Hepatocyte (in vitro differentiated cells): ENCODE data around the gene FAM162B. TPM values are rescaled to one million over a fixed set of nuclear protein-coding genes. Genes with fewer than 3 reads are reported as not detected.
A peak's percentile ranks its signal among the peaks of the same experiment; 100 is the strongest.

Experiments used
- DNase-seq: peaks from one replicate; pipeline ENCODE4 v3.0.0-alpha.2; 2016; ENCODE audit warnings: low spot score
- H2AFZ ChIP-seq: fragments of 200-600 bp; sonication (generic); 2 replicates; pipeline ENCODE4 v1.6.0; 2016; ENCODE audit warnings: antibody characterized with exemption, mild to moderate bottlenecking
- H3K27ac ChIP-seq: fragments of 200-600 bp; sonication (generic); 2 replicates; pipeline ENCODE4 v1.5.1; 2016; ENCODE audit warnings: mild to moderate bottlenecking
- H3K27me3 ChIP-seq: fragments of 200-600 bp; sonication (generic); 2 replicates; pipeline ENCODE4 v1.6.1; 2016
- H3K36me3 ChIP-seq: fragments of 200-600 bp; sonication (generic); replicated peaks from 2 replicates; pipeline ENCODE4 v1.5.1; 2016; ENCODE audit warnings: low read depth; ENCODE audit not compliant: insufficient read depth
- H3K4me1 ChIP-seq: fragments of 200-600 bp; sonication (generic); 2 replicates; pipeline ENCODE4 v1.5.1; 2016; ENCODE audit warnings: mild to moderate bottlenecking, moderate library complexity; ENCODE audit not compliant: insufficient read depth
- H3K4me2 ChIP-seq: fragments of 200-600 bp; sonication (generic); 2 replicates; pipeline ENCODE4 v1.6.0; 2016
- H3K4me3 ChIP-seq: fragments of 200-600 bp; sonication (generic); 2 replicates; pipeline ENCODE4 v1.5.1; 2016; ENCODE audit warnings: mild to moderate bottlenecking
- H3K79me2 ChIP-seq: fragments of 200-600 bp; sonication (generic); 2 replicates; pipeline ENCODE4 v1.6.0; 2017; ENCODE audit warnings: mild to moderate bottlenecking
- H3K9me2 ChIP-seq: fragments of 200-600 bp; sonication (generic); replicated peaks from 2 replicates; pipeline ENCODE4 v1.6.0; 2017; ENCODE audit warnings: mild to moderate bottlenecking; ENCODE audit not compliant: insufficient read depth
- H3K9me3 ChIP-seq: fragments of 200-600 bp; sonication (generic); 2 replicates; pipeline ENCODE4 v1.5.1; 2016; ENCODE audit warnings: low read depth, mild to moderate bottlenecking
- H4K20me1 ChIP-seq: fragments of 200-600 bp; sonication (generic); 2 replicates; pipeline ENCODE4 v1.6.0; 2016; ENCODE audit warnings: mild to moderate bottlenecking; ENCODE audit not compliant: insufficient read depth, poor library complexity, severe bottlenecking
- CTCF ChIP-seq: fragments of 200-600 bp; sonication (generic); IDR thresholded peaks from 2 replicates; pipeline ENCODE4 v1.5.1; 2016; ENCODE audit warnings: antibody characterized with exemption, mild to moderate bottlenecking; ENCODE audit not compliant: poor library complexity
- EZH2 ChIP-seq: fragments of 200-600 bp; sonication (generic); IDR thresholded peaks from 2 replicates; pipeline ENCODE4 v1.6.1; 2016; ENCODE audit warnings: antibody characterized with exemption, mild to moderate bottlenecking, borderline replicate concordance
- EZH2phosphoT487 ChIP-seq: fragments of 200-600 bp; sonication (generic); IDR thresholded peaks from one replicate; pipeline ENCODE4 v1.6.1; 2018; ENCODE audit warnings: antibody characterized with exemption, mild to moderate bottlenecking, low read depth, moderate library complexity; ENCODE audit not compliant: unreplicated experiment, severe bottlenecking
- WGBS: methylation state at CpG from one replicate; pipeline ENCODE4 v1.1.6; 2016; ENCODE audit warnings: low lambda C conversion rate; ENCODE audit errors: missing lambda C conversion rate; 5-methylcytosine and 5-hydroxymethylcytosine counted together
- polyA plus RNA-seq: library from polyadenylated mRNA; unstranded; fragments of >200 nt; fragmentation: Nextera tagmentation; extraction: Ambion mirVana; gene quantifications from 2 replicates; pipeline ENCODE4 v1.2.1, GENCODE V29; 2016
- total RNA-seq: library from RNA; depleted of rRNA; stranded (reverse); fragments of >200 nt; gene quantifications from 2 replicates; pipeline ENCODE4 v1.2.3, GENCODE V29; 2014

The FAM162B gene
- total and polyA plus RNA-seq, 2 experiments from 2014 or later: 4.5 to 4.9 TPM

- no peak for TF ChIP-seq CTCF
- no peak for TF ChIP-seq EZH2
- no peak for TF ChIP-seq EZH2phosphoT487
- H4K20me1 ChIP-seq: no peaks in the 10 kb centered on the region
- H2AFZ ChIP-seq: no peak overlapping the region
- no peaks in the 10 kb centered on the region for H3K9me3 ChIP-seq
- DNase-seq: no peak
- no peaks in the 10 kb centered on the region for H3K36me3 ChIP-seq
- H3K4me1 ChIP-seq: no peaks in the 10 kb centered on the region
- peak overlapping the region; percentile 97 for H3K4me2 ChIP-seq
- no peaks in the 10 kb centered on the region for H3K9me2 ChIP-seq
- H3K79me2 ChIP-seq: no peaks in the 10 kb centered on the region
- no peak overlapping the region for H3K27ac ChIP-seq
- peaks cover 42% of the 10 kb centered on the region for H3K27me3 ChIP-seq
- H3K4me3 ChIP-seq: no peak overlapping the region
- WGBS: 76% methylated on average over 5 of the region's 5 CpGs
Observed at GRCh38 chr6:116766506-116767176, 1.1 kb upstream of the FAM162B start.

GRCh38 chr6:116764629-116764960 lies 924 bp downstream of the FAM162B start:
- peak; percentile 20 for DNase-seq
- H3K9me2 ChIP-seq: no peaks in the 10 kb centered on the region
- H3K27me3 ChIP-seq: peaks cover 42% of the 10 kb centered on the region
- WGBS: 12% methylated on average over 19 of the region's 19 CpGs
- TF ChIP-seq EZH2 (no peak), EZH2phosphoT487 (no peak), CTCF (no peak)
- no peaks in the 10 kb centered on the region for H3K79me2 ChIP-seq
- peak overlapping the region; percentile 97 for H3K4me2 ChIP-seq
- peak overlapping the region; percentile 86 for H2AFZ ChIP-seq
- H3K4me3 ChIP-seq: peak overlapping the region; percentile 58
- no peak overlapping the region for H3K27ac ChIP-seq
- H3K4me1 ChIP-seq: no peaks in the 10 kb centered on the region
- H3K9me3 ChIP-seq: no peaks in the 10 kb centered on the region
- no peaks in the 10 kb centered on the region for H3K36me3 ChIP-seq
- no peaks in the 10 kb centered on the region for H4K20me1 ChIP-seq

GRCh38 chr6:116763906-116764628 lies 1.5 kb downstream of the FAM162B start:
- no peak overlapping the region for H3K27ac ChIP-seq
- no peaks in the 10 kb centered on the region for H3K4me1 ChIP-seq
- peaks cover 42% of the 10 kb centered on the region for H3K27me3 ChIP-seq
- 55% methylated on average over 11 of the region's 11 CpGs for WGBS
- no peaks in the 10 kb centered on the region for H4K20me1 ChIP-seq
- H3K9me3 ChIP-seq: no peaks in the 10 kb centered on the region
- H3K9me2 ChIP-seq: no peaks in the 10 kb centered on the region
- no peaks in the 10 kb centered on the region for H3K36me3 ChIP-seq
- H3K4me2 ChIP-seq: peak overlapping the region; percentile 97
- no peak for DNase-seq
- H3K79me2 ChIP-seq: no peaks in the 10 kb centered on the region
- no peak for TF ChIP-seq CTCF
- no peak for TF ChIP-seq EZH2
- no peak for TF ChIP-seq EZH2phosphoT487
- peak overlapping the region; percentile 86 for H2AFZ ChIP-seq
- H3K4me3 ChIP-seq: peak overlapping the region; percentile 58
